HUES48 (cell line): ENCODE results near the gene SLC39A1.

ENCODE experiments used
- H3K27ac ChIP-seq: one replicate; pipeline ENCODE4 v1.7.0; 2013; ENCODE audit warnings: low read depth, low read length, inconsistent platforms
- H3K27me3 ChIP-seq: 2 replicates; pipeline ENCODE4 v1.6.1; 2013; ENCODE audit warnings: mild to moderate bottlenecking, low read length; ENCODE audit not compliant: control insufficient read depth, insufficient read depth
- H3K36me3 ChIP-seq: 2 replicates; pipeline ENCODE4 v1.6.1; 2013; ENCODE audit warnings: low read length; ENCODE audit not compliant: control insufficient read depth, insufficient read depth
- H3K4me1 ChIP-seq: 2 replicates; pipeline ENCODE4 v1.6.1; 2013; ENCODE audit warnings: mild to moderate bottlenecking, low read length; ENCODE audit not compliant: control insufficient read depth, insufficient read depth
- H3K4me3 ChIP-seq: 2 replicates; pipeline ENCODE4 v1.5.1; 2013; ENCODE audit warnings: mild to moderate bottlenecking, low read depth, low read length
- H3K9ac ChIP-seq: 2 replicates; pipeline ENCODE4 v1.6.1; 2013; ENCODE audit warnings: mild to moderate bottlenecking, low read depth, low read length, moderate library complexity
- H3K9me3 ChIP-seq: 2 replicates; pipeline ENCODE4 v1.6.1; 2013; ENCODE audit warnings: low read length; ENCODE audit not compliant: control insufficient read depth, insufficient read depth

SLC39A1 gene

GRCh38 chr1:153960206-153960605 is 3.1 kb downstream of the SLC39A1 start:
- Histone ChIP-seq H3K36me3 (peaks cover 27% of the 10 kb centered on the region), H3K4me1 (peaks cover 28% of the 10 kb centered on the region), H3K9ac (no peak overlapping the region), H3K27ac (peak overlapping the region; percentile 31), H3K27me3 (no peaks in the 10 kb centered on the region), H3K4me3 (no peak overlapping the region), H3K9me3 (no peaks in the 10 kb centered on the region)

GRCh38 chr1:153959454-153959853 is 3.9 kb downstream of the SLC39A1 start:
- peaks cover 28% of the 10 kb centered on the region for H3K4me1 ChIP-seq
- H3K27me3 ChIP-seq: no peaks in the 10 kb centered on the region
- H3K36me3 ChIP-seq: peaks cover 33% of the 10 kb centered on the region
- H3K4me3 ChIP-seq: no peak overlapping the region
- no peaks in the 10 kb centered on the region for H3K9me3 ChIP-seq
- H3K27ac ChIP-seq: peak overlapping the region; percentile 77
- H3K9ac ChIP-seq: no peak overlapping the region

- Histone ChIP-seq H3K4me1 (peaks cover 28% of the 10 kb centered on the region), H3K4me3 (peak overlapping the region; percentile 42; the same call in 1 of the 2 replicates), H3K27ac (peak overlapping the region; percentile 77), H3K27me3 (no peaks in the 10 kb centered on the region), H3K9ac (no peak overlapping the region), H3K36me3 (peaks cover 38% of the 10 kb centered on the region), H3K9me3 (no peaks in the 10 kb centered on the region)
These were observed 4.4 kb downstream of the SLC39A1 start for GRCh38 chr1:153958961-153959260.

GRCh38 chr1:153958111-153958960 is 5.0 kb downstream of the SLC39A1 start, which contains the start of gene CRTC2:
Gene CRTC2 (minus strand): TSS chr1:153958612. CDS start chr1:153958497, 115 bp downstream.
- Histone ChIP-seq H3K9ac (peak within 1 kb of the TSS; percentile 74), H3K4me3 (peak within 1 kb of the TSS; percentile 90), H3K27me3 (no peaks in the 10 kb centered on the region), H3K36me3 (peaks cover 43% of the 10 kb centered on the region), H3K27ac (peak within 1 kb of the TSS; percentile 89), H3K4me1 (peaks cover 28% of the 10 kb centered on the region), H3K9me3 (no peaks in the 10 kb centered on the region)

- Histone ChIP-seq H3K27ac (peak overlapping the region; percentile 89), H3K4me1 (peaks cover 28% of the 10 kb centered on the region), H3K36me3 (peaks cover 46% of the 10 kb centered on the region), H3K27me3 (no peaks in the 10 kb centered on the region), H3K4me3 (peak overlapping the region; percentile 90), H3K9me3 (no peaks in the 10 kb centered on the region), H3K9ac (peak overlapping the region; percentile 74)
These were observed 5.6 kb downstream of the SLC39A1 start for GRCh38 chr1:153957744-153958110.

GRCh38 chr1:153956997-153957715 is 6.2 kb downstream of the SLC39A1 start:
- Histone ChIP-seq H3K4me1 (peaks cover 22% of the 10 kb centered on the region), H3K9ac (peak overlapping the region; percentile 74), H3K27ac (peak overlapping the region; percentile 89), H3K36me3 (peaks cover 51% of the 10 kb centered on the region), H3K4me3 (peak overlapping the region; percentile 90), H3K27me3 (no peaks in the 10 kb centered on the region), H3K9me3 (no peaks in the 10 kb centered on the region)

GRCh38 chr1:153954826-153955225 is 8.5 kb downstream of the SLC39A1 start:
- Histone ChIP-seq H3K9ac (no peak overlapping the region), H3K36me3 (peaks cover 53% of the 10 kb centered on the region), H3K9me3 (no peaks in the 10 kb centered on the region), H3K27ac (no peak overlapping the region), H3K27me3 (no peaks in the 10 kb centered on the region), H3K4me1 (peaks cover 13% of the 10 kb centered on the region), H3K4me3 (no peak overlapping the region)

- H3K9me3 ChIP-seq: no peaks in the 10 kb centered on the region
- no peaks in the 10 kb centered on the region for H3K27me3 ChIP-seq
- H3K4me1 ChIP-seq: peaks cover 6% of the 10 kb centered on the region
- H3K4me3 ChIP-seq: no peak overlapping the region
- H3K27ac ChIP-seq: no peak overlapping the region
- peaks cover 51% of the 10 kb centered on the region for H3K36me3 ChIP-seq
- no peak overlapping the region for H3K9ac ChIP-seq
These were observed 9.4 kb downstream of the SLC39A1 start for GRCh38 chr1:153953859-153954365.

- Histone ChIP-seq H3K27me3 (no peaks in the 10 kb centered on the region), H3K36me3 (peaks cover 70% of the 10 kb centered on the region), H3K27ac (no peak overlapping the region), H3K9me3 (no peaks in the 10 kb centered on the region), H3K4me1 (peaks cover 4% of the 10 kb centered on the region; the same call in 1 of the 2 replicates), H3K4me3 (no peak overlapping the region), H3K9ac (no peak overlapping the region)
These were observed 11.5 kb downstream of the SLC39A1 start for GRCh38 chr1:153951801-153952200.

GRCh38 chr1:153951183-153951582 is 12.2 kb downstream of the SLC39A1 start:
- Histone ChIP-seq H3K27ac (no peak overlapping the region), H3K9me3 (no peaks in the 10 kb centered on the region), H3K4me1 (peaks cover 4% of the 10 kb centered on the region; the same call in 1 of the 2 replicates), H3K4me3 (no peak overlapping the region), H3K27me3 (no peaks in the 10 kb centered on the region), H3K9ac (no peak overlapping the region), H3K36me3 (peaks cover 70% of the 10 kb centered on the region)
